T-helper 2 cell (primary cell): ENCODE data around the gene TNFSF13.

Experiments
- DNase-seq, 5 experiments: peaks; one replicate each; pipeline versions ENCODE4 v3.0.0 to v3.0.0-alpha.2; 2012 to 2022
- total RNA-seq, 2 donors: gene quantifications; one replicate each; lab custom pipeline; 2026; lab: John Stamatoyannopoulos, UW

TNFSF13 gene, protein sequence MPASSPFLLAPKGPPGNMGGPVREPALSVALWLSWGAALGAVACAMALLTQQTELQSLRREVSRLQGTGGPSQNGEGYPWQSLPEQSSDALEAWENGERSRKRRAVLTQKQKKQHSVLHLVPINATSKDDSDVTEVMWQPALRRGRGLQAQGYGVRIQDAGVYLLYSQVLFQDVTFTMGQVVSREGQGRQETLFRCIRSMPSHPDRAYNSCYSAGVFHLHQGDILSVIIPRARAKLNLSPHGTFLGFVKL
- total RNA-seq = 0 to 0.27 reads per million in 2 donors

DNA sequence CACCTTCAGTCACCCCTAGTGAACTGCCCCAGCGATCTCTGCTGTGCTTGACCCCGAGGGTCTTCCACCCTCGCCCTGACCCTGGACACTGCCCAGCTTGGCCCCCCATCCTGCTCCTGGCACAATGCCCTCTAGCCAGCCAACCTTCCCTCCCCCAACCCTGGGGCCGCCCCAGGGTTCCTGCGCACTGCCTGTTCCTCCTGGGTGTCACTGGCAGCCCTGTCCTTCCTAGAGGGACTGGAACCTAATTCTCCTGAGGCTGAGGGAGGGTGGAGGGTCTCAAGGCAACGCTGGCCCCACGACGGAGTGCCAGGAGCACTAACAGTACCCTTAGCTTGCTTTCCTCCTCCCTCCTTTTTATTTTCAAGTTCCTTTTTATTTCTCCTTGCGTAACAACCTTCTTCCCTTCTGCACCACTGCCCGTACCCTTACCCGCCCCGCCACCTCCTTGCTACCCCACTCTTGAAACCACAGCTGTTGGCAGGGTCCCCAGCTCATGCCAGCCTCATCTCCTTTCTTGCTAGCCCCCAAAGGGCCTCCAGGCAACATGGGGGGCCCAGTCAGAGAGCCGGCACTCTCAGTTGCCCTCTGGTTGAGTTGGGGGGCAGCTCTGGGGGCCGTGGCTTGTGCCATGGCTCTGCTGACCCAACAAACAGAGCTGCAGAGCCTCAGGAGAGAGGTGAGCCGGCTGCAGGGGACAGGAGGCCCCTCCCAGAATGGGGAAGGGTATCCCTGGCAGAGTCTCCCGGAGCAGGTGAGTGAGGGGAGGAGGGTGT is at the start of gene TNFSF13:
TSS of gene TNFSF13 (plus strand) at position 207 of the 776 bp plus-strand sequence. CDS start at position 497, 290 bp downstream.
- DNase-seq = no peak

DNA sequence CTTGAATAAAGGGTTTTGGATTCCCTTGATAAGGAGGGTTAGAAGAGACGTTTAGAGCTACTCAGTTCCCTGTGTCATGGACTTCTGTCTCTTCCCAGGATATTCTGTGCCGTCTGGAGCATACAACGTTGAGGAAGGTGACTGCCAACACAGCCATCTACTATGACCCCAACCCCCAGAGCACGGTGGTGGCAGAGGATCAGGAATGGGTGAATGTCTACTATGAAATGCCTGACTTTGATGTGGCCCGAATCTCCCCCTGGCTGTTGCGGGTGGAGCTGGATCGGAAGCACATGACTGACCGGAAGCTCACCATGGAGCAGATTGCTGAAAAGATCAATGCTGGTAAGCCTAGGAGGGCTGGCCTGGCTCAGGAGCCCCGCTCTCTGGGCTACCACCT is 49.7 kb upstream of the TNFSF13 start:
- no peak for DNase-seq

DNA sequence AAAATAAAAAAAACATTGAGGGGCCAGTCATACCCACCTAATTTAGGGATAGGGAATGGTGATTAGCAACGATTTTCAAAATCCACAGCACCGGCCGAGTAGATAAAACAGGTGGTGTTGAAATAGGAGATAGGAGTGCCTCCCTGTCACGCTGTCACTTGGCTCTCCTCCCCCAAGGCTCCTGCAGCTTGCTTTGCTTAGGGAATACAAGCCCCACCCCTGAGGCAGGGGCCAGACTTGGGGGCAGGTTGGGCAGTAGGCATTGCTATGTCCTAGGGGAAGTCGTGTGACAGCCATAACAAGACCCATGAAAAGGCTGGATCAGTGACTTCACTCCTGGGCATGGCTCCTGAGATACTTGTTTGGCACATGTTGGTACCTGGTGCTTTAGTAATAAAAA is 48.6 kb upstream of the TNFSF13 start:
- no peak for DNase-seq

DNA sequence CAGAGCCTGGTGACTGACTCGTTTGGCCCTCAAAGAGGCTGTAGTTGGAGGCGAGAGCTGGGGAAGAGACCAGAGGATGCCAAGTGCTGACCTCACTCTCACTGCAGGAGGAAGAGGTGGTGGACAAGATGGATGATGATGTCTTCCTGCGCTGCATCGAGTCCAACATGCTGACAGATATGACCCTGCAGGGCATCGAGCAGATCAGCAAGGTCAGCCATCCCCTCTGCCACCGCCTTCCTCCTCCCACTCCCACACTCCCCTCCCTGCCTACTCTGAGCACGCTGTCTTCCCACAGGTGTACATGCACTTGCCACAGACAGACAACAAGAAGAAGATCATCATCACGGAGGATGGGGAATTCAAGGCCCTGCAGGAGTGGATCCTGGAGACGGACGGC is 47.4 kb upstream of the TNFSF13 start:
- DNase-seq = no peak

DNA sequence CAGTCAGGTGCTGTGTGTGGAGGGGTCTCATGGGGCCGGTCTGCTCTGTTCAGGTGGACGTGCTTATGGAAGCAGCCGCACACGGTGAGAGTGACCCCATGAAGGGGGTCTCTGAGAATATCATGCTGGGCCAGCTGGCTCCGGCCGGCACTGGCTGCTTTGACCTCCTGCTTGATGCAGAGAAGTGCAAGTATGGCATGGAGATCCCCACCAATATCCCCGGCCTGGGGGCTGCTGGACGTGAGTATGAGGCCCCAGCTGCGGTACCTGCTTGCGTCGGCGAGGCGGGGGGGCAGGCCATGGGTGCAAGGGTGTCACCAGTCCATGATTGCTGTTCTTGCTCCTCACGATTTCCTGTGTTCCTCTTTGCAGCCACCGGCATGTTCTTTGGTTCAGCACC is 46.4 kb upstream of the TNFSF13 start:
- DNase-seq = no peak

DNA sequence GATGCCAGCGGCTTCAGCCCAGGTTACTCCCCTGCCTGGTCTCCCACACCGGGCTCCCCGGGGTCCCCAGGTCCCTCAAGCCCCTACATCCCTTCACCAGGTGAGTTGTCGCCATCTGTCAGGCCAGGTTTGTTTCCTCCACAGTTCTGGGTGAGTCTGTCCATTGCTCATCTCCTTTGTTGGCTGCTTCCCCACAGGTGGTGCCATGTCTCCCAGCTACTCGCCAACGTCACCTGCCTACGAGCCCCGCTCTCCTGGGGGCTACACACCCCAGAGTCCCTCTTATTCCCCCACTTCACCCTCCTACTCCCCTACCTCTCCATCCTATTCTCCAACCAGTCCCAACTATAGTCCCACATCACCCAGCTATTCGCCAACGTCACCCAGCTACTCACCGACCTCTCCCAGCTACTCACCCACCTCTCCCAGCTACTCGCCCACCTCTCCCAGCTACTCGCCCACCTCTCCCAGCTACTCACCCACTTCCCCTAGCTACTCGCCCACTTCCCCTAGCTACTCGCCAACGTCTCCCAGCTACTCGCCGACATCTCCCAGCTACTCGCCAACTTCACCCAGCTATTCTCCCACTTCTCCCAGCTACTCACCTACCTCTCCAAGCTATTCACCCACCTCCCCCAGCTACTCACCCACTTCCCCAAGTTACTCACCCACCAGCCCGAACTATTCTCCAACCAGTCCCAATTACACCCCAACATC is 45.6 kb upstream of the TNFSF13 start:
- no peak for DNase-seq

DNA sequence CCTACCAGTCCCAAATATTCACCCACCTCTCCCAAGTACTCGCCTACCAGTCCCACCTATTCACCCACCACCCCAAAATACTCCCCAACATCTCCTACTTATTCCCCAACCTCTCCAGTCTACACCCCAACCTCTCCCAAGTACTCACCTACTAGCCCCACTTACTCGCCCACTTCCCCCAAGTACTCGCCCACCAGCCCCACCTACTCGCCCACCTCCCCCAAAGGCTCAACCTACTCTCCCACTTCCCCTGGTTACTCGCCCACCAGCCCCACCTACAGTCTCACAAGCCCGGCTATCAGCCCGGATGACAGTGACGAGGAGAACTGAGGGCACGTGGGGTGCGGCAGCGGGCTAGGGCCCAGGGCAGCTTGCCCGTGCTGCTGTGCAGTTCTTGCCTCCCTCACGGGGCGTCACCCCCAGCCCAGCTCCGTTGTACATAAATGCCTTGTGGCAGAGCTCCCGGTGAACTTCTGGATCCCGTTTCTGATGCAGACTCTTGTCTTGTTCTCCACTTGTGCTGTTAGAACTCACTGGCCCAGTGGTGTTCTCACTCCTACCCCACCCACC is 44.6 kb upstream of the TNFSF13 start:
- DNase-seq = no peak

DNA sequence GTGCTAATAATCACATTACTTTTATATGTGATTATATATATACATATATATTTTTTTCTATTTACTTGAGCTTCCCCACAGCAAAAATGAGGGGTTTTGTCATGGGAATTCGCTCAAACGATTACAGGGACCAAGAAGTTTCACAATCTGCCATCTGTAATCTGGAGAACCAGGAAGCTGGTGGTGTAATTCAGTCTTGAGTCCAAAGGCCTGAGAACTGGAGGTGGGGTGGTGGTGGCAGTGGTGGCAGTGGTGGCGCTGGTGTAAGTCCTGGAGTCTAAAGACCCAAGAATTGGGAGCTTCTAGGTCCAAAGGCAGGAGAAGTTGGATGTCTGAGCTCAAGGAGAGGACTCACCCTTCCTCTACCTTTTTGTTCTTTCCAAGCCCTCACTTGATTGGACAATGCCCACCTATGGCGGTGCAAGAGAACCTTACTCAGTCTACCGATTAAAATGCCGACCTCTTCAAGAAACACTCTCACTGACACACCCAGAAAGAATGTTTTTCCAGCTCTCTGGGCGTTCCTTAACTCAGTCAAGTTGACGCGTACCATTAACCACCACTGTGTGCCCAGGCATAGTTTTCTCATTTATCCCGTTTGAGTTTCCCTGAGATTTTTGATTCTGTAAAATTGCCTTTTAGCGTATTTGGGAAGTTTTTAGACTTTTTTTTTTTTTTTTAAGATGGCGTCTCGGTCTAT is 42.5 kb upstream of the TNFSF13 start:
- no peak for DNase-seq

DNA sequence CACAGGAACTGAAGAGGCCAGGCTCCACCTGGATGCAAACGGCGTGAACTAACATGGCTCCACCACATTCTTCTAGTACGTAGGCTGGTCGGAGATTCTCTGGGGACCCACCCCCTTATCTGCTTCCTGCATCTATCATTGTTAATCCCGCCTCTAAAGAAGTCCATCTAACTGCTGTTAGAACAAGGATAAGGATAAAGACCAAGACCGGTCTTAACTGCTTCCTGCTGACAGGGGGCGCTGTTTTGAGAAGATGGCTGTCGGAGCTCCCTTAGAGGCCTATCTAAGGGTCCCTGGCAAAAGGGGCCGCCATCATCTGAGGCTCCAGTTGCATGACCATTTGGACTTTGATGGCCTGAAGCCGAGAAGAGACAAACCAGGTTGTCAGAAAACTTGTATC is 35.5 kb upstream of the TNFSF13 start:
- peak in 4 of 5 experiments; percentile 25 to 56 (median 34) for DNase-seq

DNA sequence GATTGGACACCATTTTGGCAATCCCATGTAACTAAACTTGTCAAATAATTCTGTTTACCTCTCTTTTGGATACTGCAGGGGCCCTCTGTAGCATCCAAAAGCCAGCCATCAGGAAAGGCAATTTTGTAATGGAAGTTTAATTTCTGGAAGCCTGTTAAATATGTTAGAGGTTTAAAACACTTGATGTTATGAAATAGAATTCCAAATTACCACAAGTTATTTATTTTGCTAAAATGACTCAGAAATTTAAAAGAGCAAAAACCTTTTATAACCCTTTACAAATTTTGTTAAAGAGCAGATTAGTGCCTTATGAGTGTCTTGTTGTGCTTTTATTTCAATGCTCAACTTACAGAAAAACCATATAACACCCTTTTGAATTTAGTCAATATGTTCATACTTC is 29.7 kb upstream of the TNFSF13 start:
- no peak for DNase-seq

DNA sequence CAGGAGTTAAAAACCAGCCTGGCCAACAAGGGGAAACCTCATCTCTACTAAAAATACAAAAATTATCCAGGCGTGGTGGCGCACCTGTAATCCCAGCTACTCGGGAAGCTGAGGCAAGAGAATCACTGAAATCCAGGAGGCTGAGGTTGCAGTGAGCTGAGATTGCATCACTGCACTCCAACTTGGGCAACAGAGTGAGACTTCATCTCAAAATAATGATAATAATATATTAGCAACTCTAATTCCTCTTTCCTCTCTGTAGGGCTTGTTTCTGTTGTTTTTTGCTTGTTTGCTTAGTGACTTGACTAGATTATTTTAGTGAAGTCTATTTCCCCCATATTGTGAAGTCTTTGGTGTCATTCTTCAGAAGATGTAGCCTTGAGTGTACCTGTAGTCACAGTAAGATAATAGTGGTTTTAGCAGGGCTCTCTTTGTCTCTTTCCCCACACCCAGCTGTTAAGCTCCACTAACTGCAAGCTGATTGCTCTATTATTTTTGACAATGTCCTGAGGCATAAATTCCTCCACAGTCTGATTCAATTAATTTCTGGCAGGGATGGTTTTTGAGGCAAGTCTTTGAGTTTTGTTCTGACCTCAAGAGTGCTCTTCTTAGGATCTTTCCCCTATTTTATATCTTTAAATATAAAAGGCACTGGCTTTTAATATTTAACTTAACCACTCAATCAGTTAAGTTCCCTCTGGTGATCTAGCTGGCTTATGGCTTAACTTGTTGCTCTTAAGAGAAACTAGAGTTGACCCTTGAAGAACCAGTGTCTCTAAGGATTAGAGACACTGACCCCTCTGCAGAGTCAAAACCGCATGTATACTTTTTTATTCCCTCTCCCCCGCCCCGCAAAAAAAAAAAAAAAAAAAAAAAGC is 28.3 kb upstream of the TNFSF13 start:
- no peak for DNase-seq

DNA sequence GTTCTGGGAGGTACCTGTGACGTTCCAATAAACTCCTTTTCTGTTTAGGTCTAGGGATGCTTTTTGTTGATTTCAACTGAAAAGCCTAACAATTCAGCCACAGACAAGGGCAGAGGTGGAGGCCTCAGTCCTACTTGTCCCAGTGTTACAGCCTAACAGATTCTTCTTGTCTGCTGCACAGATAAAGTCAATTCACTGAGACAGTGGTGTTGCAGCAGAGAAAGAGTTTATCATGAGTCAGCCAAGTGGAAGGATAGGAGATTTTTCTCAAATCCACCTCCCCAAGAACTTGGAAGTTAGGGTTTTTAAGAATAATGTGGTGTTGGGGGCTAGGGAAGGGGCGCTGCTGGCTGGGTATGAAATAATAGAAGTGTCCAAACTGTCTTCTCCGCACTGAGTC is 20.5 kb upstream of the TNFSF13 start:
- DNase-seq = no peak

DNA sequence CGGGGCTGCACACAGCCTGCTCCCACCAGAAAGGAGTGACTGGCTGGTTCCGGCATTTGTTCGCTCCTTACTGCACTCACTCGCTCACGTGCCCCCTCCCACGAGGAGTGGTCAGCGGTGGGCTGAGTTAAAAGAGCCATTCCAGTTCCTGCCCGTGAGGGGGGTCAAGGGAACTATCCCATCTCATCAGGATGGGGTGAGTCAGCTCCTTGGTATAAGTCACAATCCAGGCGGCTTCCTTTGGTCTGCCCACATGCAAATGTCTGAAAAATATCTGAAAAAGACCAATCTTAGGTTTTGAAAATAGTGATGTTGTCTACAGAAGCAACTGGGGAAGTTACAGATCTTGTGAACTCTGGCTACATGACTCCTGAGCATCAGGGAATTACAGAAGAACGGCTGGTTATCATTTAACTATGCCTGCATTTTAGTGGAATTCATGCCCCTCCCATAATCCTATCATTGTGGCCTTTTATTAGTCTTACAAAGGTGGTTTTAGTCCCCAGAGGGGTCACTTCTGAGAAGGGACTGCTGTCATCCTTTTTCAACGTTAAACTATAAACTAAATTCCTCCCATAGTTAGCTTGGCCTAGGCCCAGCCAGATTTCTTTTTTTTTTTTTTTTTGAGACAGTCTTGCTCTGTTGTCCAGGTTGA is 19.5 kb upstream of the TNFSF13 start:
- no peak for DNase-seq

DNA sequence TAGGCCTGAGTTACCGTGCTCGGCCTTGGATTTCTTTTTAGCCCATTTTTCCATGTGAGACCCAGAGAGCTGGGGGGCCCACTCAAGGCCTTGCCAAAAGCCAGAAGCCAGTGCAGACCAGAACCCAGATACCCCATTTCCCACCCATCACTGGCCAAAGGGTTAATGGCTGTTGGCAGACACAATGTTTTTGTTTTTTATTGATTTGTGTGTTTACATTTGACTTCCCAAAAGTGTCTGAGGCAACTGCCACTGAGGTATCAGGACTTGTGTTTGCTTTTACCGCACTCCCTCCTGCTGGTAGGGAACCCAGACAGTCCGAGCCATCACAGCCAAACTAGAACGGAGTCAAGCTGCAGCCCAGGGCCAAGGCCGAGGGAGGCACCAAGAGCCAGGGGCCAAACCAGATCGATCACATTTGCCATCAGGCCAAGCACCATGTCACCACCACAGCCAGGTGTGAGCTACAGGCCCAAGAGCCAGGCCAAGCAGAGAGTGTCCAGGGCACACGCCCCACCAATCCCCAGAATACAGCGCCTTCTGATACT is 17.4 kb upstream of the TNFSF13 start:
- no peak for DNase-seq

DNA sequence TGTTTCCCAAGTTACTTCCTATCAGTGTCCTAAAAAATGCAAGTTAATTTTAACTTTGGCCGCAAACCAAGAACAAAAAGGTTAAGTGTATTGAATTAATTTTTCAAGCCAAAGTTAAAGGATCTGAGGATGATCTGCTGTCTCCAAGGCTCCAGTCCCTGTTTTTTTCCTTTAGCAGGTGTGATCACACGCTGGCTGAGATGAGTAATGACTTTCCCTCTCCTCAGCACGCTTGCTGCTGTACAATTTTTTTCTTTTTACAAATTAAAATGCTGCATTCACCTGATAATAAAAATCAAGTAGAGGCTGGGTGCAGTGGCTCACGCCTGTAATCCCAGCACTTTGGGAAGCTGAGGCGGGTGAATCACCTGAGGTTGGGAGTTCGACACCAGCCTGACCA is 13.6 kb upstream of the TNFSF13 start:
- no peak for DNase-seq

DNA sequence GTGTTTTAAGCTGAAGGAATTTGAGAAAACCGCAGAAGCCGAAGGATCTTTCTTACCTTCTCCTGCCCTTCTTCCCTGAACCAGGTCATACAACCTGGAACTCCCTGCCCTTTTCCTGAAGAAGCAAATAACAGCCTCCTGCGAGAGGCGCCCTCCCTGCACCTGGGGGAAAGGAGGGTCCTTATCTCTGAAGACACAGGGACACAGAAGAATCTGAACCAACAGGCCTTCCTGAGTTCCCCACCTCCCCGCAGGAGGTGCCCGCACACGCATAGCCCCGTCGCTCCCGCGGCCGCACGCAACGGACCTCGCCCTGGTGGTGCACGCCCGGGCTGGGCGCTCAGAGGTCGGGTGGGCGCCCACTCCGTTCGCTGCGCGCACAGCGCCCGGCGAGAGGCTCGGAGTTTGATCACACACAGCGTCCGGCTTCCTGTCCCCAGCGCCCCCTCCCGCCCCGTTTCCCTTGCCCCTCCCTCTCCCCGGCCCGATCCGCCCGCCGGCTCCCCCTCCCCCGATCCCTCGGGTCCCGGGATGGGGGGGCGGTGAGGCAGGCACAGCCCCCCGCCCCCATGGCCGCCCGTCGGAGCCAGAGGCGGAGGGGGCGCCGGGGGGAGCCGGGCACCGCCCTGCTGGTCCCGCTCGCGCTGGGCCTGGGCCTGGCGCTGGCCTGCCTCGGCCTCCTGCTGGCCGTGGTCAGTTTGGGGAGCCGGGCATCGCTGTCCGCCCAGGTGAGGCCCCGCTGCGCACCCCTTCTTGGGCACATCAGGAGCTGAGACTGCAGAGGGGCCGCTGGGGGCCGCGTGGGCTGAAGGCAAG is 9.8 kb upstream of the TNFSF13 start, which contains the start of gene TNFSF12:
TSS of gene TNFSF12 (plus strand) at position 474 of the 816 bp plus-strand sequence. CDS start at position 570, 96 bp downstream.
- peak; percentile 29 to 70 (median 34) for DNase-seq

DNA sequence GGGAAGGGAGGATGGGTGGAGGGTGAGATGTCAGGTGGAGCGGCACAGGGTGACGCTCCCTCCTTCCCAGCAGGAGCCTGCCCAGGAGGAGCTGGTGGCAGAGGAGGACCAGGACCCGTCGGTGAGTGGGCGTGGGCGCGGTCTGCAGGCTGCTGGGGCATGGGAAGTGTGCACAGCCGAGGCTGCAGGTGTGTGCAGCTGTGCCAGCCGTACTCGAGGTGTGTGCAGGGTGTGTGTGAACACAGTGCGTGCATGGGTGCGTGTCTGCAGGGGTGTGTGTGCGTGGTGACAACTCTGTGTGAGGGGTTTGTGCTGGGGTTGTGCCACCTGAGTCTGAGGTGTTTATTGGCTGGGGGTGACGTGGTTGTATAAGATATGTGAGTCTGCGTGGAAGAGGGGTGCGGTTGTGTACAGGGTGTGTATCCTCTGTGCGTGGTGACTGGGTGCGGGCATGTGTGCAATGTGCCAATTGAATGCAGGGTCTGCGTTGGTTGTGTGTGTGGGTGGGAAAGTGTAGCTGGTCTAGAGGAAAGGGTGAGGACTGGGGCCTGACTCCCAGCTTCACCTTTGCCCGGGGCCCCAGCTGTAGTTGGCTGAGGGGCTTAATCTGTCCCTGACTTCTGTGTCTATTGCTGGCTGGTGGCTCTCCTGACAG is 9.0 kb upstream of the TNFSF13 start:
- peak in 2 of 5 experiments; percentile 35 to 74 for DNase-seq

DNA sequence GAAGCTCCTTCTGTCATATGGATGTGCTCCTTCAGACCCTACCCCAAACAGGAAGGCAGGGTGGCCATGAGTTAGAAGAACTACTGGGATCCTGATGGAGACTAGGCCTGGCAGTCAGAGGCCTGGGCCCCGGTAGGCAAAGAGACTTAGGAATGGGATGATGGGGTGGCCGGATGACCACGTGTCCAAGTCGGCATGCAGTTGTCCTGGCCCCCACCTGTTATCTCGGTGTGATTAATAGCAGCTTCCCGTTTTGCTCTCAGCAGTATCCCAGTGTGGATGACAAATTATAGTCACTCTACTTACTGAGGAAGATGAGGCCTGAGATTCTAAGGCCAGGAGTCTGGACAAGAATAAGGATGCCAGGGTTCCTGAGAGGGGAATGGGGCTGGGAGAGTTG is 8.2 kb upstream of the TNFSF13 start:
- no peak for DNase-seq

DNA sequence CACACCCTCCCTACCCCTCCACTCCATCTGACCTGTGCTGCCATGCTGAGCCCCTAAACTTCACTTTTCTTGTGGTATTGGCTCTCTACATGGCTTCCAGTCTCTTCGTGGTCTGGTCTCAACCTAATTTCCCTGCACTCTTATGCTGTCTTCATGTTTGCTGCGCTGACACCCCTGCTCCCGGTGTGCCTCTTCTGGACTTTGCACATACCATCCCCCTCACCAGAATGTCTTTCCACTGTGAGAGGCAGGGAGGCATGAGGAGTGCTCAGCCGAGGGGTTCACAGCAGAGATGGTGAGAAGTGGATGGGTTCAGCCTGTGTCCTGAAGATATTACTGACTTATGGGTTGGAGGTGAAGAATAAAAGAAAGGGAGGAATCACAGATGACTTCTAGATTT is 7.2 kb upstream of the TNFSF13 start:
- DNase-seq = no peak
